Subcutaneous preadipocyte (primary cell): ENCODE measurements around the gene TREX2. TPM values are rescaled to one million over a fixed set of nuclear protein-coding genes. Genes with fewer than 3 reads are reported as not detected.

Experiments used
- small RNA-seq: library from RNA; depleted of rRNA; stranded (forward); fragments of <200 nt; gene quantifications from one replicate; pipeline ENCODE3, GENCODE V24; 2012
- total RNA-seq: library from RNA; depleted of rRNA; stranded (reverse); fragments of >200 nt; gene quantifications from 2 replicates; pipeline ENCODE4 v1.2.3, GENCODE V29; 2012

TREX2 gene, protein sequence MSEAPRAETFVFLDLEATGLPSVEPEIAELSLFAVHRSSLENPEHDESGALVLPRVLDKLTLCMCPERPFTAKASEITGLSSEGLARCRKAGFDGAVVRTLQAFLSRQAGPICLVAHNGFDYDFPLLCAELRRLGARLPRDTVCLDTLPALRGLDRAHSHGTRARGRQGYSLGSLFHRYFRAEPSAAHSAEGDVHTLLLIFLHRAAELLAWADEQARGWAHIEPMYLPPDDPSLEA
- 1.5 and 2.7 TPM in 2 replicates for total RNA-seq

GRCh38 chrX:153445856-153446635 is at the start of gene TREX2:
Gene TREX2, minus strand, starts transcription at chrX:153446056. Its CDS starts 626 bp downstream, at chrX:153445430.

GRCh38 chrX:153494541-153495361 is 48.9 kb upstream of the TREX2 start, which contains the start of gene BGN:
Gene BGN, plus strand, starts transcription at chrX:153494980. Its CDS starts 9,652 bp downstream, at chrX:153504632.

GRCh38 chrX:153470411-153471363 is 24.8 kb upstream of the TREX2 start, which contains the start of gene HAUS7:
Gene HAUS7, minus strand, starts transcription at chrX:153470576. Its CDS starts 19 bp downstream, at chrX:153470557.

DNA sequence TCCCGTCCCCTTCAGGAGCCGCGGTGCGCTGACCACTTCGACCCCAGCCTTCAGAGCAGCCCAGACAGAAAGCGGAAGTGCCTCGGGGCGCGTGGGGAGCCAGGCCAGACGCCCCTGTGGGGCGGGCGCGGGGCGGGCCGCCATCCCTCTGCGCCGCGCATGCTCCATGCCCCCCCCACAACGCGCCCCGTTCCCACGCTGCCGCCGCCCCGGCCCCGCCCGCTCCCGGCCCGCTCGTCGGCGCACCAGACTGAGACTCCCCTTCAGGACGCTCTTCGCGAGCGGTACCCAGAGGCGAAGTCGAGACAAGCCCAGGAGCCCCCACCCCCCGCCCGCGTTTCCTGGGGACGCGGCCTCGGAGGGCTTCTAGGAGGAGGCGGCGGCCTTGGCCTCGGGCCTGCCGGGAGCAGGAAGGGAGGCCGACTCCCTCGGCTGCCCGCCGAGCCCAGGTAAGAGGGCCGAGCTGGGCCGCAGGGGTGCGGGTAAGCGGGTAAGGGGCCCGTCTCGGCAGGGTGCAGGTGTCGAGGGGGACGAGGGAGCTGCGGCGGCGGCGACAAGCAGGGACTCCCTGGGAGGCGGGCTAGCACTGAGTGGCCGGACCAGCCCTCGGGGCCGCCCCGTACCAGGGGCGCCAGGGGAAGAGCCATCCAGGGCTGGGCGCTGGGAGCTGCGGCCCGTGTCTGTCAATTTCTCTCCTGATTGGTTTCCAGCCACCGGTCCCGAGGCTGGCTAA is 34.4 kb downstream of the TREX2 start, which contains the start of gene ZFP92:
ZFP92 (plus strand) TSS at position 218 of the 733 bp plus-strand sequence. CDS start 6,851 bp downstream, outside the sequence.

GRCh38 chrX:153401133-153401764 is 44.6 kb downstream of the TREX2 start, which contains the start of gene PNMA6E:
Gene PNMA6E, minus strand, starts transcription at chrX:153401350. Its CDS starts 2,501 bp downstream, at chrX:153398849.

Small RNA genes within 50 kb of the gene (small RNA-seq; reads per million reads assigned to genes)
- not detected for gene RN7SL667P

Other genes with a start within 250 kb of the TREX2 start
- gene PNMA6F, start 124.3 kb downstream of the TREX2 start, total RNA-seq = not detected in 2 replicates
- 7.8 and 8.1 TPM in 2 replicates for gene ZNF275, start 111.9 kb downstream of the TREX2 start, total RNA-seq
- gene PNMA6E, start 44.7 kb downstream of the TREX2 start, total RNA-seq = not detected in 2 replicates
- gene ZFP92, start 34.6 kb downstream of the TREX2 start, total RNA-seq = under 0.01 TPM in 2 replicates
- gene HAUS7, start 24.5 kb upstream of the TREX2 start, total RNA-seq = 23.5 and 26.0 TPM in 2 replicates
- gene BGN, start 48.9 kb upstream of the TREX2 start, total RNA-seq = 3.3 and 11.4 TPM in 2 replicates
- gene ATP2B3, start 71.6 kb upstream of the TREX2 start, total RNA-seq = not detected in 2 replicates
- 28.7 and 33.4 TPM in 2 replicates for gene CCNQ, start 153.1 kb upstream of the TREX2 start, total RNA-seq
- under 0.01 TPM in 1 of 2 replicates, not detected in the other for gene DUSP9, start 201.1 kb upstream of the TREX2 start, total RNA-seq
- gene PNCK, start 227.8 kb upstream of the TREX2 start, total RNA-seq = not detected in 2 replicates
- 6.6 and 8.4 TPM in 2 replicates for gene SLC6A8, start 241.9 kb upstream of the TREX2 start, total RNA-seq